Skin epidermis (tissue), 12 donors: ENCODE measurements around the gene SHD.

Source experiments
- H3K27ac ChIP-seq, 21 experiments: fragments of 200-600 bp; sonication (generic) in 11 of 21; one replicate each; pipeline ENCODE4 v1.5.0; 2020; ENCODE audit warnings: mild to moderate bottlenecking in 3 of 21, inconsistent platforms in 2 of 21, moderate library complexity in 2 of 21
- H3K4me3 ChIP-seq, 7 experiments: fragments of 200-600 bp; sonication (generic) in 2 of 7; one replicate each; pipeline ENCODE4 v1.5.0; 2020; ENCODE audit warnings: inconsistent platforms in 2 of 7, mild to moderate bottlenecking in 2 of 7, moderate library complexity in 1 of 7

The SHD gene

GRCh38 chr19:4295972-4296771 lies 17.1 kb downstream of the SHD start:
- Histone ChIP-seq H3K4me3 (no peak overlapping the region), H3K27ac (no peak overlapping the region)

DNA sequence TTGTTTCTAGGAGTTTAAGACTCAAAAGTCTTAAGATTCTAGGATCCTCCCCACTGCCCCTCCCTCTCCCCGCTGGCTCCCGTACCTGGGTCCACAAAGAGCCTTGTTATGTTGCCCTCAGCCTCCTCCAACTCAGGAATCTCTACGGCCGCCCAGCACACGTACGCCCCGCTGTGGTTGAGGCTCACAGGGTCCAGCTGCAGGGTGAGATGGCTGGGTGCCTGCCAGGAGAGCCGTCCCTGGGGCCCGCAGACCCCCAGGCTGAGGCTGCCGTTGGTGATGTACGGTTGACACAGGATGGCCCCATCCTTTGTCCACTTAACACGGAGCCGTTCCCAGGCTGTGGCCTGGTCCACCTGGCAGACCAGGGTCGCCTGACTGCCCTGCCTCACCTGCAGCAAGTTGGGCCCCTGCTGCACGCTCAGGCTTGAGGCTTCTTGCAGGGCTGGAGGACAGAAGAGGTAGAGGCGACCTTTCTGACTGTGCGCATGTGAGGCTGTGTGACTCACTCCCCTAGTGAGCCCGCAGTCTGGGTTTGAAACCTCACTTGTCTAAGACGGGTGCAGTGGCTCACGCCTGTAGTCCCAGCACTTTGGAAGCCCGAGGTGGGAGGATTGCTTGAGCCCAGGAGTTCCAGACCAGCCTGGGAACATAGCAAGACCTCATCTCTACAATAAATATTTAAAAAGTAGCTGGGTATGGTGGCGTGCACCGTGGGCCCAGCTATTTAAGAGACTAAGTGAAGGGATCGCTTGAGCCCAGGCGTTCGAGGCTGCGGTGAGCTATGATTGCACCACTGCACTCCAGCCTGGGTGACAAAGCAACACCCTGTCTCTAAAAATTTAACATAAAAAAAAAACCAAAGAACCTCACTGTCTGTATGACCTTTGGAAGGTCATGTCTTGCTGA lies 19.1 kb downstream of the SHD start:
- Histone ChIP-seq H3K27ac (no peak overlapping the region), H3K4me3 (no peak overlapping the region)

DNA sequence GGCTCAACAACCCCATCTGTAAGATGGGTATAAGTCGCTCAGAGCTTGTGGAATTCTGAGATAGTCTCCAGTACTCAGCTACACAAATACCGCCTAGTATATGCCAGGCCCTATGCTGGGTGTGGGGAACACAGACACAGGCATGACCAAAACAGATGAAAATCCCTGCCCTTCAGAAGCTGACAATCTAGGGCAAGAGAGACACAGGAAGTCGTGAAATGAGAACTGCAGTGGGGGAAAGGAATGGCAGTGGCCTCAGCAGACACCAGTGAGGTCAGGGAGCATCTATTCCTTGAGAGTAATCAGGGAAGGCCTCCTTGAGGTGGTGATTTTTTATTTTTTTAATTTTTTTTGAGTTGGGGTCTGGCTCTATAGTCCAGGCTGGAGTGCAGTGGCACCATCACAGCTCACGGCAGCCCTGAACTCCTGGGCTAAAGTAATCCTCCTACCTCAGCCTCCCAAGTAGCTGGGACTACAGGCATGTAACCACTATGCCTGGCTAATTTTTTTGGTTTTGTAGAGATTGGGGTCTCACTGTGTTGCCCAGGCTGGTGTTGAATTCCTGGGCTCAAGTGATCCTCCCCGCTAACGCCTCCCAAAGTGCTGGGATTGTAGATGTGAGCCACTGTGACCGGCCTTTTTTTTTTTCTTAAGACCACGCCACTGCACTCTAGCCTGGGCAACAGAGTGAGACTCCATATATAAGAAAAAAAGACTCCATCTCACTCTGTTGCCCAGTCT lies 19.9 kb downstream of the SHD start:
- H3K27ac ChIP-seq = no peak overlapping the region

GRCh38 chr19:4300589-4300988 lies 21.5 kb downstream of the SHD start:
- Histone ChIP-seq H3K27ac (no peak overlapping the region), H3K4me3 (no peak overlapping the region)

More for the DNA sequence above, 19.9 kb downstream of the SHD start:
- H3K4me3 ChIP-seq = no peak overlapping the region

- no peak overlapping the region for H3K27ac ChIP-seq
- no peak overlapping the region for H3K4me3 ChIP-seq
Observed at GRCh38 chr19:4301590-4302242, 22.6 kb downstream of the SHD start.

DNA sequence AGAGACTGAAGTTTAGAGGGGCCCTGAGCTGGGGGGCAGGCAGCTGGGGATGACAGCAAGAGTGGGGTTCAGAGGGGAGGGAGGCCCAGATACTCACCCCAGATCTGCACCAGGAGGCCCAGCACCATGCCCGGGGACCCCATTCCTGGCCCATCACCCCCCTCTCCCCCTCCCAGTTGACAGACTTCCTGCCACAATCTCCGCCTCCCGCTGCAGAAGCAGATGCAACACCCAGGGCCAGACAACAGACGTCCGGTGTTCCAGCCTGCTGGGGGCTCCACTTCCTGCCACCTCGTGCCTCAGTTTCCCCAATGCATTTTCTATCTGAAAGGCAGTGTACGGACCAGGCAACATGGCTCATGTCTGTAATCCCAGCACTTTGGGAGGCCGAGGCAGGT lies 23.2 kb downstream of the SHD start, which contains the start of gene TMIGD2:
TMIGD2 (minus strand) TSS at position 147 of the 398 bp plus-strand sequence; CDS start at position 143, 4 bp downstream.
- no peak within 1 kb of the TSS for H3K4me3 ChIP-seq
- H3K27ac ChIP-seq = no peak within 1 kb of the TSS

DNA sequence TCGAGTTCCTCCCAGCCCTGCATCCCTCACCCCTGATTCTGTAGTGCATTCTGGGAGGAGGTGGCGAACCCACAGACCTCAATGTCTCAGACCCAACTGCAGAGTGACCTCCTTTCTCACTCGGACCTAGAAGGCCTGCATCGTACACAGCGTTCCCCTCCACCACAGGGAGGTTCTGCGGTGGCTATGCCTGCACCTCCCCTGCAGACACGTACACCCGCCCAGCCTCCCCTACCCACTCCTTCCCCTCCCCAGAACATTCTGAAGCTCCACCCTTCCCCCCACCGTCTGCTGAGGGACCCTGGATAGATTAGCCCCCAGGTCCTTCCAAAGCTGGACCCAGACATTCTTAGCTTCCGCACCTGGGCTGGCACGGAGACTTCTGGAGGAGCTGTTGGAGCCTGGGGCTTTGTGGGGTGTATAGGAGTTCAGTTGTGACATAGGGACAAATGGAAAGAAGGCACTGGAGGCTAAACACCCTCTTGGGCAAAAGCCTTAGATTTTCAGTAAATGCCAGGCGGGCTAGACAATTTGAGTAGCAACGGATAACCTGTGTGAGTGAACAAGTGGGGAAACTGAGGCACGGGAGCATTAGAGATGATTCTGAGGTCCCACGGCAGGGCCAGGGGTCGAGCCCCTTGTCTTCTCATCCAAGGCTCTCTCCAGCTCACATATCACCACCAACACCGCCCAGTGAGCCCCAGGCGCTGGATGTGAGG lies 24.9 kb downstream of the SHD start:
- H3K27ac ChIP-seq = no peak overlapping the region
- H3K4me3 ChIP-seq = peak overlapping the region in 4 of 7 experiments; percentile 13 to 37 (median 21)

DNA sequence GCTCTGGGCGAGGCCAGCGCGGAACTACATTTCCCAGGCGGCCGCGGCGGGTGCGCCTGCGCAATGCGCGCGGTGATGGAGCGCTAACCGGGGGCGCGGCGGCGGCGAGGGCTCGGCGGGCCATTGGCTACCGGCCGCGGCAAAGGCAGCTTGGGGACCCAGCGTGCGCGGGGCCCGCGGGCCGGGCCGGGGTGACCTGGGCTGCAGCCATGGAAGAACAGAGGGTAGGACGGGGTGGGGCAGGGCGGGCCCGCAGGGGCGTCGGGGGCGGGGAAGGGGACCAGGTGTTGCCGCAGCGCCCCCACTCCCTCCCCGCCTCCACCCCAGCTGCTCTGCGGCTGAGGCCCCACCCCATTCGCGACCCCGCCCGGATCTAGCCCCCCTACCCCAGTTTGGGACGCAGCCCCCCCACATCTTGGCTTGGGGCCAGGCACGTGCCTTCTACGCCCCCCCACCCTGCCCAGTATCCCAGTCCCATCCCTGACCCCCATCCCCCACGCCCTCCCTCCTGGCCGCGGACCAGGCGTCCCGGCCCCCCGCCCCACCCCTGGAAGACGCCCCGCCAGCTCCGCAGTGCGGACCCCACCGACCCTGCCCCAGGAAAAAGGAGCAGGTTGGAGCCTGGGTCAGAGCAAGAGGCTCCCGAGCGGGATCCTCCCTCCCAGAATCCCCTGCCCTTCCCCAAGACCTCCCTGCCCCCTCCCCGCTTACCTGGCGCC lies 25.6 kb downstream of the SHD start, which contains the start of gene FSD1:
FSD1 (plus strand) TSS at position 61 of the 719 bp plus-strand sequence; CDS start at position 210, 149 bp downstream.
- Histone ChIP-seq H3K27ac (no peak within 1 kb of the TSS), H3K4me3 (peak within 1 kb of the TSS in 6 of 7 experiments; percentile 8 to 37 (median 21))

DNA sequence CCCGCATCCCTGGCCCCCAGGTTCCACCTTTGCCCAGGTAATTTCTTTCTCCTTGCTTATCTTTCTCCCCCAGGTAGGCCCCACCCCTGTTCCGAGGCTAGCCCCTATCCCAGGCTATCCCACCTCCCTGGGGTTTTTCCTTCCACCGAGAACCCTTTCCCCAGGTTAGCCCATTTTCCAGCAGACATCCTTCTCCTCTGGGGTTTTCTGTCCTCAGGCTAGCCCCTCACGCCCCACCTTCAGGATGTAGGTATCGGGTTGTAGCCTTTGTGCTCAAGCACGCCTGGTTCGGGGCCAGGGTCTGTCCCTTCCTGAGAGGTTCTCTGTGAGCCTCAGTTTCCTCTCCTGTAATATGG lies 26.2 kb downstream of the SHD start:
- Histone ChIP-seq H3K4me3 (no peak overlapping the region), H3K27ac (no peak overlapping the region)

- Histone ChIP-seq H3K27ac (no peak overlapping the region), H3K4me3 (no peak overlapping the region)
Observed at GRCh38 chr19:4305659-4306058, 26.6 kb downstream of the SHD start.

DNA sequence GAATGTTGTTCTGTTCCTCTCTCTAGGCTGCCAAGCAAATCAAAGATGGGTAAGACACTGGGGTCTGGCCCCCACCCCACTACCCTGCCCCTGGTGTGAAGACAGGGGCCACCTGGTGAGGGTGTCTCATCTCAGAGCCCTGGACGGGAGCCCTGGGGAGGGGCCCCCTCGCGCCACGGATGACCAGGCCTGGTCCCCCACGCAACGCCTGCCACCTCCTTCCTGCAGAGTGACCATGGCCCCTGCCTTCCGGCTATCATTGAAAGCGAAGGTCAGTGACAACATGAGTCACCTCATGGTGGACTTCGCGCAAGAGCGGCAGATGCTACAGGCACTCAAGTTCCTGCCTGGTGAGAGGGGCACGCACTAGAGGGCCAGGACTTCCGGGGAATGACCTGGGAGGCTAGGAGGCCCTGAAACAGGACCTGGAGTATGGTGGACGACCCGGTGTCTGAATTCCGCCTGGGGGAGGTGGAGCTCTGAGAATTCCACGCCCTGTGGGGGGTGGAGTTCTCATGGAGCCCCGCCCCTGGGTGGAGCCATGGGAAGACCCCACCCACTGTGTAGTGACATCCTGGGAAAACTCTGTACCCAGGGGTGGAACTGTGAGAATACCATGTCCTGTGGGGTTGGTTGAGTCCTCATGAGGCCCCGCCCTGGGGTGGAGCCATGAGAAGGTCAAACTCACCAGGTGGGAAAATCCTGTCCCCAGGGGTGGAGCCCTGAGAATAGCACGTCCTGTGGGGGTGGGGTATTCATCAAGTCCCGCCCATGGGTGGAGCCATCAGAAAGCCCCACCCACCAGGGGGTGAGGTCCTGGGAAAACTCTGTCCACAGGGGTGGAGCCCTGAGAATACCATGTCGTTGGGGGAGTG lies 31.4 kb downstream of the SHD start:
- no peak overlapping the region for H3K4me3 ChIP-seq
- no peak overlapping the region for H3K27ac ChIP-seq

GRCh38 chr19:4313847-4314490 lies 34.9 kb downstream of the SHD start:
- Histone ChIP-seq H3K27ac (no peak overlapping the region), H3K4me3 (no peak overlapping the region)

DNA sequence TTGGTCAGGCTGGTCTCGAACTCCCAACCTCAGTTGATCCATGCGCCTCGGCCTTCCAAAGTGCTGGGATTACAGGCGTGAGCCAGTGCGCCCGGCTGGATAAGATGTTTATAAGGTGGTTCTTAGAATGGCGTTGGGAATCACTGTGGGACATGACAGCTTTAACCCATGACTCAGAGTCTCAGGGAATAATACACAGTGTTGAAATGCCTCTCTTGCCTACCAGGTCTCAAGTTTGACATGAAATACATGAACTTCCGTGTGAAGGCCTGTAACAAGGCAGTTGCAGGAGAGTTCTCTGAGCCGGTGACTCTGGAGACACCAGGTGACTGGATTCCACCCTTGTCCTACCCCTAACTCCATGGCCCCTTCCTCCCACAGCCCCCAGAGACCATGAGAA lies 37.9 kb downstream of the SHD start:
- Histone ChIP-seq H3K27ac (no peak overlapping the region), H3K4me3 (no peak overlapping the region)

DNA sequence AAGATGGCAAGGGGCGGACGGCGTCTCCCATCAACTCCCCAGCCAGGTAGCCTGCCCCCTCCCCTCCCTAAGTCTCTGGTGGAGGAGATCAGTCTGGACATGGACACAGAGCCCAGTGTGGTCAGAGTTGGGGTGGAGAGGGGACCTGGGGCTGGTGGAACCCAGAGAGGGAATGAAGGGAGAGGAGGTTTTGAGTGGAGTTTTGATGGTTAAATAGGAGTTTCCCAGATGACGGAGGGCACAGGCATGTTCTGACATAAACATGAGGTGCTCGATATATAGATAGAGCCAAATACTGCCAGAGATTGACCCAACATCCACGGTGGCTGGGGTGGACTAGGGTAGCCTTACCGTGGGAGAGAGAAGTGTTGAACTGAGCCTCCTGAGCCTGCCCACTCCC lies 39.4 kb downstream of the SHD start:
- H3K4me3 ChIP-seq = no peak overlapping the region

DNA sequence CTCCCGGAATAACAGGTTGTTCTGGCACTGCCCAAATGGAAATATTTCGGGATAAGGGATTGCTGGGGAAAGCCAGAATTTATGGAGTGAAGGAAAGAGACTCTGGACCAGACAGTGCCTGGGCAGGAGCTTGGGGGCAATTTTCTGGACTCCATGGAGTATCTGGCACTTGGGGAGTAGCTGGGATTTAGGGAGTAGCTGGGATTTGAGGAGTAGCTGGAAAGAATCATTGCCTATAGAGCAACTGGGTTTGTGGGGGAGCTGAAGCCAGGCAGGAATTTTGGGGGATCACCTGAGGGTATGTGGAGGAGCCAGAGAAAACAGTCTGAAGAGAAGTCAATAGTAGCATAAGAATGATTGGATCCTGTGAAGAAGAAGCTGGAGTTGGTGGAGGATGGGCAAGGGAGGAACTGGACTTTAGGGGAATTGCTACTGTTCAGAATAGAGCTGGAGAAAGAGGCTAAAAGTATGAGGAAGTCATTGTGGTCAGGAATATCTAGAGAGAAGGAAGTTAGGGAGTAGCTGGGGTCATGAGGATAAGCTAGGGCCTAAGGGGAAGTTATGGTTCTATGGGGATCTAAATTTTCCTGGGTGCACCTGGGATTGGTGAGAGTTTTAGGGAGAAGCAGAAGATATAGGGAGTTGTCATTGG lies 40.1 kb downstream of the SHD start:
- Histone ChIP-seq H3K4me3 (no peak overlapping the region), H3K27ac (no peak overlapping the region)

More for the DNA sequence above, 39.4 kb downstream of the SHD start:
- H3K27ac ChIP-seq = no peak overlapping the region

DNA sequence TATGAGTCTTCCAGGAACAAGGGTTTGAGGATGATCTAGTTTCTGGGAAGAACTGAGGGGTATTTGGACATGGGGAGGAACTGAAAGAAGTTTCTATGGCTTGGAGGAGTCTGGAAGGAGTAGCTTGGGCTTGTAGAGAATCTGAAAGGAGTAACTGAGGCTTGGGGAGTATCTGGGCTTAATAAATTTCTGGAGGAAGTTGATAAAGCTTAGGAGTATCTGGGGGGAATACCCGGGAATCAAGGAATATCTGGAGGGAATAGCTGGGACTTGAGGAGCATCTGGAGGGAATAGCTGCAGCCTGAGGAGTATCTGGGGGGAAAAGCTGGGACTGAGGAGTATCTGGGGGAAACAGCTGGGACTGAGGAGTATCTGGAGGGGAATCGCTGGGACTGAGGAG lies 41.4 kb downstream of the SHD start:
- Histone ChIP-seq H3K4me3 (no peak overlapping the region), H3K27ac (no peak overlapping the region)
